Measurements from ENCODE around the gene SDC4.
"Not testable (repeated sequence)": the region's sequence is repeated elsewhere in the genome, so short reads cannot be mapped to it uniquely, and the experiment has no call there.

Gene SDC4

DNA sequence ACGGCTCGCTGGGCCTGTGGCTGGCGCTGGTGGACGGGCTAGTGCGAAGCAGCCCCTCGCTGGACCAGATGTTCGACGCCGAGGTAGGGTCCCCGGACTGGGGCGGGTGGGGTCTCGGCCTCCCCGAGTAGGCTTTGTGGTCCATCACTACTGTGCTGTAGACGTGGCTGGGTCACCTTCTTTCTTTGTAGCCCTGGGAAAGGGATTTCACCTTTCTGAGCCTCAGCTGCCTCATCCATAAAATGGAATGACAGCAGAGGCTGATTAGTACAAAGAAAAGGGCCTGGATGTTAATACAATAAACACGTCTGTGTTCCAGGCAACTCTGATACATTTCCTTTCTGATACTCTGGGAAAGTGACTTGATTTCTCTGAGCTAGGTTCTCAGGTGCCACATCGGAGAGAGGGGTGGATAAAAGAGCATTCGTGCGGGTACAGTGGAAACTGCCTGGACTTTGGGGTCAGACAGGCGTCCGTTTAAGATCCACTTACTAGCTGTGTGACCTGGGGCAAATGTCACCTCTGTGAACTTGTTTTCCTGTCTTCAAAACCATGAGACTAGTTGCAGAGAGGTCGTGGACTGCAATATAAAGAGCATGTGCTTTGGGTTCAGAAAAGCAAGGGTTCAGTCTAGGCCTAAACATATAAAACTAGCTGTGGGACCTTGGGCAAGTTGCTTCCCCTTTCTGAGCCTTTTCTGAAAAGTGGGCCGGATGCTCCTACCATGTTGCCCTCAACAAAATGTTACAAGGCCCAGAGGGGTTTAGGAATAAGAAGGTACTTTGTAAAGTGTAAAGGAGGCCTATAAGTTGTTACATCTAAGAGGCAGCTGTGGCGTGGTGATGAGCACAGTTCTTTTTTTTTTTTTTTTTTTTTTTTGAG, 15.6 kb upstream of the SDC4 start:
- DNase-seq, result no peak

DNA sequence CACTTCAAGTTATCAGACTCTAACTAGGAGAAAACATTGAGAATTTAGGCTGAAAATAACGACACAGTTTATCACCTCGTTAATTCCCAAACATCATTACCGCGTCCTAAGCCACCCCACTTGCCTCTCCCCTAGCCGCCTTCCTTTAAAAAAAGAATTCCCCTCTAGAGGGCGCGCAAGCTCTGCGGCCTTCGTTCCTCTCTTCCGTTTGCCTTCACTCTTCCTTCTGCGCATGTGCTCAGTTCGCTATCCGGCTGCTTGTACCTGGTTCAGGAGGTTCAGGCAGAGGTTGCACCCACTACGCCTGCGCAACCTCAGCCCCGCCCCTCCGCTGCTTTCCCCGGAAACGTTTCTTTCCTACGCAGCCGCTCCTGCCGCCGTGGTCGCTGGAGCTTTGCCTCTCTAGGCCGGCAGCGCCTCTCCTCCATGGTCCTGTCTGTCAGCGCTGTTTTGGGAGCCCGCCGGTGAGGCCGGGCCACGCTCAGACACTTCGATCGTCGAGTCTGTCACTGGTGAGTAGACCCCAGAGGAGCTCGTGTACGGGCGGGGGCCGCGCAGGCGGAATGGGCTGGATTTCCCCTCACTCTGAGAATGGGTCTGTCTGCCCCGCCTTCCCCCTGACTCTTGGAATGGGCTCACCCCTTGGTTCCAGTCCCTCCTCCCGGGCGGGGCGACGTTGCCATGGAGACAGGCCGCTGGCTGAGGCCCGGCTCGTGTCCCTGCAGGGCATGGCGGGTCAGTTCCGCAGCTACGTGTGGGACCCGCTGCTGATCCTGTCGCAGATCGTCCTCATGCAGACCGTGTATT, 14.8 kb upstream of the SDC4 start, which contains the start of gene SYS1:
Gene SYS1 (plus strand): TSS at position 353 of the 807 bp plus-strand sequence. CDS start 376 bp downstream, at position 729.
- DNase-seq, result peak; percentile 99

DNA sequence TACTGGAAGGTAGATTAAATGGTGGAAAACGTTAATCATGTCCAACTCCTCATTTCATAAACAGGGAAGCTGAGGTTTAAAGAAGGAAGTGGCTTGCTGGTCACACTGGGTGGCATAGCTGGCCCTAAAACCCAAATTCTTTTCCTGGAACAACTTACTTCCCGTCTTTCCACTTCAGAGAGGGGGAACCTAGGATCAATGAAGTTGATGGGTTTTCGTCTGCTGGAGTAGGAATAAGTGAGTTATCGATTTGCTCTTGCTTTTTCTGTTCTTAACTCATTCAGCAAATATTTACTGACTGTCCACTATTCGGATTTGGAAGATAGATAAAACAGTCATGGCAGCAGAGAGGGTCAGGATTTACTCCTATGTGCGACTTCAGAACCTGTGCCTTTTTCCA, 13.6 kb upstream of the SDC4 start:
- DNase-seq, result no peak

DNA sequence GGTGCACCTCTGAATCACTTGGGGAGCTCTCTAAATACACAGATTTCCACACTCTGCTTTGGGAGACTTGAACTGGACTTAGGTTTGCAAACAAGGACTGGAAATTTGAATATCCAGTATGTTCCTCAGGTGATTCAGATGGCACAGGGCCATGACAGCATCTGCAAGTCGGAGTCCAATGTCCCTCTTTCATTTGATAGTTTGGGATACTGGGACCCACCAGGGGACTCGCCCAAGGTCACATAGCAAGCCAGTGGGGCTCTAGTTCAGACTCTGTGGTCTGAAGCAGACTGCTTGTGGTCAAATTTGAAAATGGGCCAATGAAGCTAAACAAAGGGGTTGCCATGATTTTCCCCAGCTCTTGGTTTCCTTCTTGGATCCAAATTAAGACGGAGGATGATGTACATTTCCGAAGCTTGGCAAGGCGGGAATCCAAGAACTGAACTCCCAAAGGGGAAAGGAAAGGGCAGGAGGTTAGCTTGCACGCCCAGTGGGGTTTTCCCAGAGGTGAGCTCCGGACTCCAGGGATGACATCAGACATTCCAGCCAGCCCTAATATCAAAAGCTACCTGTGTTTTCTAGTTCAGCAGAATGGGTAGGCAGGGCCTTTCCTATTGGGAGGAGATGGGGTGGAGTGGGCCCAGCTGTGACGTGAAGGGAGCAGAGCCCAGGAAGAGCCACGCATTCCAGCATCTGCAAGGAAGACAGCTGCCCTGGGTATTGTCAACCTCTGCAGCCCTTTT, 11.4 kb upstream of the SDC4 start:
- DNase-seq, result no peak

DNA sequence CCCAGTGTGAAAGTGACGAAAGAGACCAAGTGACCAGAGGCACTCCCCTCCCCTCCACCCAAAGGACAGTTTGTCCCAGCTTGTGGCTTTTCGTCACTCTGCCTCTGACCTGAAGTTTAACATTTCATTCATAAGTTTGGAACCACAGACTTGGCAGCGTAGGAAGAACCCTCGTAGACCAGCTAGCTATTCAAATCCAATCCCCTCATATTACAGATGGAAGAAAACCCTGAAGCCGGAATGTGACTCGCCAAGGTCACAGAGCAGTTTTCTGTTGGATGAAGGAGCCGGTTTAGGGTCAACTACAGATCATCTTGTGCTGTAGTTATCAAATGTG, 10.8 kb upstream of the SDC4 start:
- no peak for DNase-seq

DNA sequence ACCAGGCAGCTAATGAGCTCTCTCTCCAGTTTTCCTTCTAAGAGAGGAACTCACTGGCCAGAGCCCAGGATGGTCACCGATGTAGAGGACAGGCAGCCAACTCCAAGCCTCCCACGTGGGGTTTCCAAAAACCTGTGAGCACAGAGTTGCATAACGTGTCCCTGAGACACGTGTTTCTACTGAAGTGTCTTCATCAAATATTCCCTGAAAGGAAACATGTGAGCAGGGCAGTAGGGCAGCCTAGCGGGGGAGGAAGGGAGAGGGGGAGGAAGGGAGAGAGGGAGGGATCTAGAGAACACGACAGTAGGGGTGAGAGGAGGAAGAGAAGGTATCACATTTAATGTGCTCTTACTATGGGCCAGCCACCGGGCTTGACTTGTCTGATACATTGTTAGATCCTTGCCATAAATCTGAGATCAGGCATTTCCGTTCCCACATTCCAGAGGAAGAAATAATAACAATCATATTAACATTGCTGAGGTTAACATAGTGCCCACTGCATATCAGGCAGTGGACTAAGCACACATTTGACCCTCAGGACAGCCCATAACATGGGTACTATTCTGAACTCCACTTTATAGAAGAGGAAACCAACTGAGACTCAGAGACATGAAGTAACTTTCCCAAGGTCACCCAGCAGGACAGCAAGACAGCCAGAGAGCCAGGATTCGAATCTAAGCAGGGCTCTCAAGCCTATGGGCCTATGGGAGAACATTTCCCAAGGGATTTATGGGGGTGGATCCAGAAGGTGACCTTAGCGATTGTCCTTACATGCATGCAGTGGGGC, 10.3 kb upstream of the SDC4 start:
- DNase-seq, result no peak

DNA sequence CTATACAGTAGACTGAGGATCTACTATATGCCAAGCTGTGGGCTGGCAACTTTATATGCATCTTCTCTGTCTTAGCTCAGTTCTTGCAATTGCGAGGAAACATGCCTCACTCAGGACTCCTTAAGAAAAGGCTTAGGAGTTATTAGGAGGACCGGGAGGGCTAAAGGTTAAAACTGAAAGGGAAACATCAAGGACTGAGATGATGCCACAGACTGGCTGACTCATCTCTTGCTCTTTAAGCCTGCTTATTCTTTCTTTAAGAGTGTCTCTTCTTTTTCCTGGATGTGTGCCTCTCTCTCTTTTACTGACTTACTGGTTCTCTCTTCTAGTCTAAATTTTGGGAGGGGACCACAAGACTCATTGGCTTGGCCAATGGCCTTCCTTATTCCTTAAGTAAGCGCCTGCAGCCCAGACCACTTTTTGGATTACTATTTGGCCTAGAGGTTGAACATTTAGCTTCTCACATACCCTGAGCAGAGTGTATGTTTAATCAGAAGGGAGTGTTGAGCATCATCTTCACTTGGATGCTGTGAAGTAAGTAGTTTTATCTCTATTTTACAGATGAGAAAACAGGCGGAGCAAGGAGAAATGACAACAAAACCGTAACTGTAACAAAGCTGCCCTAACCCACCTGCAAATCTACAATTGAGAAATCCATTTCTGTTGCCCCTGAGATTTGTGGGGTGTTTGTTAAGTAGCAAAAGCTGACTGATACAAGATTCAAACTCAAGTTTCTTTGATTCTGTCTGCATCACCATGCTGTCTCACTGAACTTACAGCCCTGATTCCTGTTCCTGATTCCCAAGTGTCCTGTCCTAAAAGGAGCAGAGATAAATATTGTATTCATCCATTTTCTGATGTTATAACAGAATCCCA, 7.2 kb upstream of the SDC4 start:
- DNase-seq, result no peak

DNA sequence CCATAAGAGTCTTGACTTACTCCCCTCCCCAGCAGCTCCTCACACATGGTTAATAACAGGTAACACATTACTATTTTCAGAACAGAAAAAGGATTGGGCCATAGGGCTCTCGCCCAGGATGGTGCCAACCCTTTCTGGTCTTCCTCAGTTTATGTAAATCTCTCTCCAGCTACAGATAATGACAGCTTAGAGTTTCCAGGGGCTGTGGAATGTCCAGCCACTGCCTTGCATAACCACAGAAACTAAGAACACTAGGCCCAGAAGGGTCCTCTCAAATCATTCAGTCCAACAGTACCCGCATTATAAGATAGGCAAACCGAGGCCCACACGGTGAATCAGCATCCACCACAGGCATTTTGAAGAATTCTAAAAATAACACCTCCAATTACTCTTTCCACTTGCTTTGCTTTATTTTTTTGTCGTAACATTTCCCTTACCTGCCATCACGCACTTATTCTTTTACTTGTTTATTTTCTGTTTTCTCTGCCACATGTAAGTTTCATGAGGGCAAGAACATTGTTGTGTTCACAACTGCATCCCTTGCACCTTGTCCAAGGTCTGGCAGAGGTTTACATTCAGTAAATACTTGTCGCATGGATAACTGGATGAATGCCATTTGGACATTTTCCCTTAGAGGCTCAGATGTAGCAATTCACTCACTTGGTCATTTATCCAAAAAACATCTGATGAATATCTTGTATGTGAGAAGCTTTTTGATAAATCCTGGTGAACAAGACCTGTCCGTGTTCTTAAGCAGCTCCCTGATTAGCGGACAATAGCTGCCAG, 6.4 kb upstream of the SDC4 start:
- no peak for DNase-seq

DNA sequence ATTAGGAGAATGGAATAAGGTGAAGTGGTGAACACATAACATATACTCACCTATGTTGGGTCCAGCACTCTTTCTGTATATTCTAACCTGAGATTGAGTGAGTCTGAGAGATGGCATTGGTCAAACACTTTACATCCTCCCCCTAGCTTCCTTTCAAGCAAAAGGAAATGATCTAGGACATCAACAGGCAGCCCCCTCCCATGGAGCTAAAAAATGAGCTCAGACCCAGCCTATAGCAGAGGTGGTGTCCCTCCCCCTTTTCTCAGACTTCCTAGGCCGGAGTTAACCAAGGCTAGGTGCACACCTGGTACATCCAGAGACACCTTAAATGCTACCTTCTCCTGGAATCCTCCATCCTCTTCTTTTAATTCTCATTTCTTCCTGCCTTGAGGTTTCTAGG, 5.5 kb upstream of the SDC4 start:
- DNase-seq, result no peak

DNA sequence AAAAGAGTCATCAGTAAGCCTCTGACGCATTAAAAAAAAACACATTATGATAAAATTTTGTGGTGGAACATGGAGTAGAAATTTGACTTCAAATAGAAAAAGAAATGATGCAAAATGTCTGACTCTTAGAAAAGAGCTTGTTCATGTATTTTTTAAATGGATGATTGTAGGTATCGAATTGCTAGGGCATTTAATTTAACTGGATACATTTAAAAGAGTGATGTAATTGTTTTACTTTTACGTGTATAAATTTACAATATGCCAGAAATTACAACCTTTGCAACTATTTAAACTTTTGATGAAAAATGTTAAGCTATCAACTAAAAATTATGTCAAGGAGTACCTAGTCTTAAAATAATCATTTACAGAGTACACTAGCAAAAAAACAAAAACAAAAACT, 4.5 kb upstream of the SDC4 start:
- no peak for DNase-seq

DNA sequence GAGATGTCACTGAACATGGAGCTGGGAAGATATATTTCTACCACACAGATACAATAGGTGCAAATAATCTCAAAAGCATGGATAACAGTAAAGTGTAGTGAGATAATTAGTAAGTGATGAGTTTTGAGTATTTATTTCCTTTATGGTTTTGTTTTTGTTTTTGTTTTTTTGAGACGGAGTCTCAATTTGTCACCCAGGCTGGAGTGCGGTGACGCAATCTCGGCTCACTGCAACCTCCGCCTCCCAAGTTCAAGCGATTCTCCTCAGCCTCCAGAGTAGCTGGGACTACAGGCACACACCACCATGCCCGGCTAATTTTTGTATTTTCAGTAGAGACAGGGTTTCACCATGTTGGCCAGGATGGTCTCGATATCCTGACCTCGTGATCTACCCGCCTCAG, 2.6 kb upstream of the SDC4 start:
- not testable (repeated sequence) for DNase-seq

DNA sequence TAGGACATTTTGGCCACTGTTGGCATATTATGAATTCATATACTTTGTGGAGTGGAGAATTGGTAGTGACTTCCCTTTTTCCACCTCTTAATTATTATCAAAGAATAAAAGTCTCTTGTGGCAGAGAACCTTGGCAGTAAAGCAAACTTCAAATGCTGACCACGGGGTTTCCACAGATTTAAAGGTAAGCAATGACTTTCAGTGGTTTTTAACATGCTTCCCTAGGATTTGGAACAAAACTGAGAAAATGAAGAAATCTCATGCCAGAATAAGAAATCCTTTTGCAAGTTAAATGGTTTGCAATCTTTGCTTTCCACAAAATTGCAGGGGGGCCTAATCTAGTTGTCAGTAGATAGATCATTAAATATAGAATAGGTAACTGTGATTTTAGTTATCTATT, 2.0 kb upstream of the SDC4 start:
- no peak for DNase-seq

DNA sequence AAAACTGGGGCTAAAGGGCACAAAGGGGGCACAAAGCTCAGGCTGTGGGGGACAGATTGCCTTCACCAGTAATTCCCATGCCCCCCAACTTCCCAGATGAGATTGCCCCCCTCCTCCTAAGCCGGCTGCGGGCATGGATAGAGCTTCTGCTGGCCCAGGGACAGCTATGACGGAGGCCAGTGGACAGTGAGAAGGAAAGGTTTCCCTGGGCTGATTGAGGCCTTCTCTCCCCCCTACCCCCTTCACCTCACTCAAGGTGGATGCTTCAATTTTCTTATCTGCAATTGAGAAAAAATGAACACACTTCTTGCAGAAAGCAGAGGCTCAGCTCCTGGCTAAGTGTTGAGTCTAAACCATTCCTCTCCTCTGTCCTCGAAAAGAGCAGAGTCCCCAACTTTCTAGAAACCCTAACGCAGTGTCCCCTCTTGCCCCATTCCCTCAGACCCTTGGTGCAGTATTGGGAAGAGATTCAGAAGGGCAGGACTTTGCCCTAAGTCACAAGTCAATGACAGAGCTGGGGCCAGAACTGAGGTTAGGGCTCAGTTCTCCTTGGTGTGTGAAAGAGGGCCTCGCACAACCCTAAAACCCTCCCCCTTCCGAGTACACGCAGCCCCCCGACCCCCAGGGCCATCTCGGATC, 808 bp downstream of the SDC4 start:
- no peak for DNase-seq

DNA sequence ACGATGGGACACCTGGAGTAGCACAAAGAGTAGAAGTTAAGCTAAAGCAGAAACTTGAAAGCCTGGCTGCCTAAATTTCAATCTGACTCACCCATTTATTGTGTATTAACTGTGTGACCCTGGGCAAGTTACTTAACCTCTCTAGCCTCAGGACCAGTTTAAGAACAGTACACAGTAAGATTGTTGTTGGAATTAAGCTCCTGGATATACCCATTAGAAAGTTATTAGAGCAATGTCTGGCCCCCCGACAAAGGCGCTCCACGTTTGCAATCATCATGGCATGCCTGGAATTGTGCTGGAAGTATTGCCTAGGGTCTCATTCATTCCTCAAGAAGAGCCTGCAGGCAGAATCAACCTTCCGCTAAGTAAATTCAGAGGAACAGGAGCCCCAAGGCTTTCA, 1.4 kb downstream of the SDC4 start:
- no peak for DNase-seq

DNA sequence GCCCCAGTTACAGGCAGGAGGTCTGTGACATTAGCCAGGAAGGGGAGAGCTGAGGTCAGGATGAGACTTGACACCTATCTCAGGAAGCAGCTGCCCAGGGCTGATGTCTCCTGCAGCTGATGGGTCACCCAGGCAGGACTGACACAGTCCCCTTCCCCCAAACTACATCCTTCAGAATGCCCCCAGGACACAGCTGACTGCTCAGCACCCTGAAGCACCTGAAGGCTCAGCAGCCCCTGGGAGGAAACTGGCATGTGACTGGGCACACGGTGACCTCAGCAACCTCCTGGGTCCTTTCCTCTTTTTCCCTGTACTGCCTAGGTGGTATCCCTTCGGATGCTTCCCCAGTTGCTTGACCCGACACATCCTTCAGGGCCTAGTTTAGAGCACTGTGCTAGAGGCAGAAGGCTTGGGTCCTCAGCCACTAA, 1.9 kb downstream of the SDC4 start:
- DNase-seq, result no peak

DNA sequence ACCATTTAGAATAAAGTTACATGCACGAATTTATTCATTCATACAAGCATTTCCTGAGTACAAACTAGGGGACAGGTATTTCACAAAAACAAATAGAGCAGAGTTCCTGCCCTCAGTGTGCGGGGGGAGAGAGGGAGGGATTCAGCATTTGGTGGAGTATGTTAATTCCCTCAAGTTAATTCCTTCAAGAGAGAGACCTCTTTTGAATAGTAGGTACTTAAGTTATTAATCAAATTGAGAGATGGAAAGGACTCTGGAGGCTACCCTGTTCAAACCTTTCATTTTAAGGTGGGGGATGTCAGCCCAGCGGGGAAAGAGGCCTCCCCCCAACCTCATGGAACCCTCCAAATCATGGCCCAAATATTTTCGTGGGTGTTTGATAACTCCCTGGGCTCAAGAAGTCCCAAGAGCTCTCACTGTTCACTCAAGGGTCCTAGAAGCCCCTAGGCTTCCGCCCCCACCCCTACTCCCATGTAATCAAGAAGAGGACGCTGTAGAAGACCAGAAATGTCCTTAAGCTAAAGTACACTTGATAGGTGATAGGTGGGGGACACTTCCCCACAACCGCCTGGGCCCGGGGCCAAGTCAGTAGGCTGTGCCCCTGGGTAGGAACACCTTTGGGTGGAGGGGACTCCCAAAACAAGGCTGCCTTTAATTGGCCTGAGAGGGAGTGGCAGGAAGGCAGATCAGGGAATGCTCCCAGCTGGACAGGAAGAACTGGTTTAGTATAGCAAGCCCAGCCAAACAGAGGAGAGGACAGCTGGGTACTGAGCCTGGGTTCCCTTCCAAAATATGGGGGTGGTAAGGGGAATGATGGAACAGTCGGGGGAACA, 2.9 kb downstream of the SDC4 start:
- no peak for DNase-seq

DNA sequence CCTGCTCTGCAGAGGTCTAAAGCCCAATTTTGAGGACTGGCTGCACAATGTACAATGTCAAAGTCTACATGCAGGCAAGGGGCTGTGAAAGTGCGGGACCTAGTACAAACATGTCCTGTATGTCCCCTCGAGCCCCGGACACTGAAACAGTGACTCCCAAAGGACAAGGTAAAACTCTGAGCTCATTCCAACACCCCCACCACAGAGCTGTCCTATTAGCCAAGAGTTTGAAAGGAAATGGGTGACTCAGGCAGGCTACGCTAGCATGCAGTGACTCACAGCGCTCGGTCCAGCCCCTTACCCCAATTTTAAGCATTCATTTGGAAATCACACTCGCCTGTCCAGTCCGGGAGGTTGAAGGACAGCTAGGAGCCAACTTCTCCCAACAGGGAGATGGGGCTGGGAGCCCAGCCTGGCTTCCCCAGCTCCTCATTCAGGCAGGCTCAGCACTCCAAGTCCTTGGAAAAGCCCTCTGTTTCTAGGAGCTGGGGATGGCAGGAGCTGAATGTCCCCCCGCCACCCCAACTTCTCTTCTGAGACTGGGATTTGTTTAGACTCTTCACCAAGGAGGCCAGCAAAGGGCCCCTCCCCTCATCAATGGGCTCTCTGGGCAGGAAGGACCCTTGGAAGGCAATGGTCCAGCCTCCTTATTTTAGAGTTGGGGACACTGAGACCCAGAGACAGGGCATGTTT, 3.9 kb downstream of the SDC4 start:
- no peak for DNase-seq

DNA sequence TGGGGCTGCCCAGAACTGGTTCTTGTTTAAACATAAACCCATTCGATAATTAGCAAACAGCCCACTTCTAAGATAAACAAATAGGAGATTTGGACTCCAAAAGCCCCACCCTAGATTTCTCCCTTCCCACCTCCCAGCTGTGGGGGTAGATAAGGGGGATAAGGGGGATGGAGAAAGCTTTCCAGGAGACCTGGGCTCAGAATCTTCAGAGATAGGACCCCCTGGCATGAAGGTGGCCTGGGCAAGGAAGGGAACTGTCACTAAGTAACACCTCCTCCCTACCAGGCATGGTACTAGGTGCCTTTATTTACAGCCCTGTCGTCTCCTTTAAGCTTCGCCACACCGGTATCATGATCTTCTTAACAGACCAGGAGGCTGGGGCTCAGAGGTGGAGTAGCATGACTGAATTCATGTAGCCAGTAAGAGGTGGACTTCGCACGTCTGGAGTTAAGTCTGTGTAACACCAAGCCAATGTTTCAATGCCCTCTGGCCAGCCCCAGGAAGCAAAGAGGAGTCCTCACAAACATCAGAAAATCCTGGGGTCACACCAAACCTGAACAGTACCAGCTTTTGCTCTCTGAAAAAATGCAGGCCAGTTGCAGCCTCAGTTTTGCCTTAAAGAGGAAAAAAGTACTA, 4.6 kb downstream of the SDC4 start:
- peak; percentile 82 for DNase-seq
